ENCODE results near the gene ZBTB48. TPM values are rescaled to one million over a fixed set of nuclear protein-coding genes. Genes with fewer than 3 reads are reported as not detected.

ZBTB48 gene
- total and polyA plus RNA-seq, 8 donors: 22.6 to 139 (median 47.3) TPM

- 30 to 52% (median 39%) methylated on average over 9 to 13 of the region's 13 CpGs for WGBS, 5 donors
- DNase-seq: peak in 1 of 2 donors; percentile 57
- Histone ChIP-seq H3K4me3 (no peak overlapping the region), H3K27ac (peak overlapping the region in 3 of 5 donors; percentile 49 to 51 (median 50)), H3K36me3 (peaks cover 31 to 68% (median 62%) of the 10 kb centered on the region in 4 donors), H3K9me3 (no peaks in the 10 kb centered on the region), H3K27me3 (no peaks in the 10 kb centered on the region), H3K4me1 (peaks cover 34 to 89% (median 60%) of the 10 kb centered on the region in 4 donors)
- TF ChIP-seq CTCF (IDR thresholded peaks at IDR 0.05) (no peak), POLR2AphosphoS5 (IDR thresholded peaks at IDR 0.05) (no peak), EP300 (IDR thresholded peaks at IDR 0.05) (no peak), POLR2A (IDR thresholded peaks at IDR 0.05) (no peak)
- intact Hi-C loops (cut with DNase I; ENCODE audit: low total_unique reads): no loop called here
Observed at GRCh38 chr1:6587261-6588005, 7.6 kb downstream of the ZBTB48 start.

- Histone ChIP-seq H3K27ac (peak overlapping the region in 3 of 5 donors; percentile 15 to 51 (median 49)), H3K27me3 (no peaks in the 10 kb centered on the region), H3K36me3 (peaks cover 40 to 76% (median 71%) of the 10 kb centered on the region in 4 donors), H3K4me1 (peaks cover 26 to 87% (median 57%) of the 10 kb centered on the region in 4 donors), H3K9me3 (no peaks in the 10 kb centered on the region), H3K4me3 (no peak overlapping the region)
- WGBS, 5 donors: 61 to 77% (median 66%) methylated on average over 19 to 25 of the region's 25 CpGs
- DNase-seq: no peak
- intact Hi-C loops (cut with DNase I; ENCODE audit: low total_unique reads): no loop called here
- no peak for TF ChIP-seq EP300 (IDR thresholded peaks at IDR 0.05)
- TF ChIP-seq POLR2AphosphoS5 (IDR thresholded peaks at IDR 0.05): peak in 1 of 3 donors; percentile 15
Observed at GRCh38 chr1:6588128-6588892, 8.5 kb downstream of the ZBTB48 start.

GRCh38 chr1:6588893-6589520 lies 9.2 kb downstream of the ZBTB48 start:
- no peaks in the 10 kb centered on the region for H3K27me3 ChIP-seq
- 65 to 86% (median 82%) methylated on average over 8 to 24 of the region's 24 CpGs for WGBS, 5 donors
- no peak for TF ChIP-seq POLR2A (IDR thresholded peaks at IDR 0.05)
- TF ChIP-seq CTCF (IDR thresholded peaks at IDR 0.05): no peak
- no peak for TF ChIP-seq EP300 (IDR thresholded peaks at IDR 0.05)
- no peak for TF ChIP-seq POLR2AphosphoS5 (IDR thresholded peaks at IDR 0.05)
- no peak overlapping the region for H3K4me3 ChIP-seq
- peaks cover 47 to 83% (median 78%) of the 10 kb centered on the region in 4 donors for H3K36me3 ChIP-seq
- intact Hi-C loops (cut with DNase I; ENCODE audit: low total_unique reads): no loop called here
- no peaks in the 10 kb centered on the region for H3K9me3 ChIP-seq
- DNase-seq: no peak
- peak overlapping the region in 1 of 5 donors; percentile 24 for H3K27ac ChIP-seq
- peaks cover 26 to 88% (median 56%) of the 10 kb centered on the region in 4 donors for H3K4me1 ChIP-seq

- Histone ChIP-seq H3K27ac (peak overlapping the region in 1 of 5 donors; percentile 24), H3K27me3 (no peaks in the 10 kb centered on the region), H3K36me3 (peaks cover 57 to 94% (median 86%) of the 10 kb centered on the region in 4 donors), H3K9me3 (no peaks in the 10 kb centered on the region), H3K4me3 (no peak overlapping the region), H3K4me1 (peaks cover 27 to 87% (median 55%) of the 10 kb centered on the region in 4 donors)
- intact Hi-C loops (cut with DNase I; ENCODE audit: low total_unique reads): no loop called here
- no peak for TF ChIP-seq POLR2AphosphoS5 (IDR thresholded peaks at IDR 0.05)
- TF ChIP-seq EP300 (IDR thresholded peaks at IDR 0.05): no peak
- TF ChIP-seq CTCF (IDR thresholded peaks at IDR 0.05): no peak
- TF ChIP-seq POLR2A (IDR thresholded peaks at IDR 0.05): no peak
- no peak for DNase-seq
- WGBS, 5 donors: 81 to 90% (median 85%) methylated on average over 5 to 7 of the region's 7 CpGs
Observed at GRCh38 chr1:6590046-6590445, 10.3 kb downstream of the ZBTB48 start.

Measured in stomach (tissue), 9 donors.